ENCODE measurements around the gene SPNS2.

DNA sequence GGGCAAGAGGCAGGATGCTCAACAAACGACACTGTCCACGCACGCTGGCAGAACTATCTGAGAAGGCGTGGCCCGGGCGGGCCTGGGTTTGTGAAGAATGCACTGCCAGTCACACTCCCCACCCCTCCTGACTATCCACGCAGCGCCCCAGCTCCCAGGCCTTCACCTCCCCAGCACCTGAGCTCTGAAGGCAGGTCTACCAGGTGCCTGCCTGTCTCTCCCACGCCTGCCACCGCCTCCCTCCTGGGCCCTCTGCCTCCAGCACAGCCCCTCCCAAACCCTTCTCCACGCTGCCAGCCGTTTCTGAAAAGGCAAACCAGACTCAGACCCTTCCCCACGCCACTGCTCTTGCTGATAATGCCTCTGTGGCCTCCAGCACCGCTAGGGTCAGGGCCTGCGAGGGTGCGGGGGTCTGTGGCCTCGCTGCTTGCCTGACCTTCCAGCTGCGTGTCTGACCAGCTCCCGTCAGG is 44.9 kb downstream of the SPNS2 start:
- TF ChIP-seq, protein P1, sequence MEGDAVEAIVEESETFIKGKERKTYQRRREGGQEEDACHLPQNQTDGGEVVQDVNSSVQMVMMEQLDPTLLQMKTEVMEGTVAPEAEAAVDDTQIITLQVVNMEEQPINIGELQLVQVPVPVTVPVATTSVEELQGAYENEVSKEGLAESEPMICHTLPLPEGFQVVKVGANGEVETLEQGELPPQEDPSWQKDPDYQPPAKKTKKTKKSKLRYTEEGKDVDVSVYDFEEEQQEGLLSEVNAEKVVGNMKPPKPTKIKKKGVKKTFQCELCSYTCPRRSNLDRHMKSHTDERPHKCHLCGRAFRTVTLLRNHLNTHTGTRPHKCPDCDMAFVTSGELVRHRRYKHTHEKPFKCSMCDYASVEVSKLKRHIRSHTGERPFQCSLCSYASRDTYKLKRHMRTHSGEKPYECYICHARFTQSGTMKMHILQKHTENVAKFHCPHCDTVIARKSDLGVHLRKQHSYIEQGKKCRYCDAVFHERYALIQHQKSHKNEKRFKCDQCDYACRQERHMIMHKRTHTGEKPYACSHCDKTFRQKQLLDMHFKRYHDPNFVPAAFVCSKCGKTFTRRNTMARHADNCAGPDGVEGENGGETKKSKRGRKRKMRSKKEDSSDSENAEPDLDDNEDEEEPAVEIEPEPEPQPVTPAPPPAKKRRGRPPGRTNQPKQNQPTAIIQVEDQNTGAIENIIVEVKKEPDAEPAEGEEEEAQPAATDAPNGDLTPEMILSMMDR (IDR thresholded peaks at IDR 0.05) = no peak
- no peak for TF ChIP-seq POLR2A (IDR thresholded peaks at IDR 0.05)
- TF ChIP-seq POLR2AphosphoS5 (IDR thresholded peaks at IDR 0.05) = no peak
